ENCODE results near the gene CCDC57.

CCDC57 gene

DNA sequence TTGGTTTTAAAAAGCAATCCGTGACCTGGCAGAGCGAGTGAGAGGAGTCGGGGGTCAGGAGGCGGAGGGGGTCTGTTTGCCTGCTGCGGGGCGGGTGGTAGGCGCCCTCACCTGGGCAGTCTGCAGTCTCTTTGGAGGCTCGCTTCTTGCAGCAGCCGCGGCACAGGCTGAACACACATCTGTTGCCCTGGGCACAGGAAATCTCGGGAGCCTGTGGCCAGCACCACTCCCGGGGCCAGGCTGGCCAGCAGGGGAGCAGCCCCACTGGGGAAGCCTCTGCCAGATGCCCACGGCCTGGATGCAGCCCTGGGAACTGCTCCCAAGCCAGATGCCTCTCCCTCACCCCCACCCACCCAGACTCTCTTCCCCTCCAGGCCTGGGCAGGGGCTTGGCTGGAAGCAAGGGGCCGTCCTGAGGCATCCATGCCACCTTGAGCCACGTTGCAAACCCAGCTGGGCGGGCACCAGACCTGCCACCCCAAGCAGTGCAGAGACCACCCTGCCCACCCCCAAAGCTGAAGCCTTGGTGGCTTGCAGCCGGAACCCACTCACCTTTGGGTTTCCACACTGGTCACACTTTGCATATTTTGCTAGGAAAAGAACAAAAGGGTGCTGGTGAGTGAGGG is 154.3 kb downstream of the CCDC57 start:
- TF ChIP-seq, protein P1, sequence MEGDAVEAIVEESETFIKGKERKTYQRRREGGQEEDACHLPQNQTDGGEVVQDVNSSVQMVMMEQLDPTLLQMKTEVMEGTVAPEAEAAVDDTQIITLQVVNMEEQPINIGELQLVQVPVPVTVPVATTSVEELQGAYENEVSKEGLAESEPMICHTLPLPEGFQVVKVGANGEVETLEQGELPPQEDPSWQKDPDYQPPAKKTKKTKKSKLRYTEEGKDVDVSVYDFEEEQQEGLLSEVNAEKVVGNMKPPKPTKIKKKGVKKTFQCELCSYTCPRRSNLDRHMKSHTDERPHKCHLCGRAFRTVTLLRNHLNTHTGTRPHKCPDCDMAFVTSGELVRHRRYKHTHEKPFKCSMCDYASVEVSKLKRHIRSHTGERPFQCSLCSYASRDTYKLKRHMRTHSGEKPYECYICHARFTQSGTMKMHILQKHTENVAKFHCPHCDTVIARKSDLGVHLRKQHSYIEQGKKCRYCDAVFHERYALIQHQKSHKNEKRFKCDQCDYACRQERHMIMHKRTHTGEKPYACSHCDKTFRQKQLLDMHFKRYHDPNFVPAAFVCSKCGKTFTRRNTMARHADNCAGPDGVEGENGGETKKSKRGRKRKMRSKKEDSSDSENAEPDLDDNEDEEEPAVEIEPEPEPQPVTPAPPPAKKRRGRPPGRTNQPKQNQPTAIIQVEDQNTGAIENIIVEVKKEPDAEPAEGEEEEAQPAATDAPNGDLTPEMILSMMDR (IDR thresholded peaks at IDR 0.05; ENCODE audit: low read depth, low read length, missing control alignments): no peak
- no peak for DNase-seq (ENCODE audit: low read depth)
- no peak overlapping the region for H3K4me3 ChIP-seq (ENCODE audit: low read depth, low read length)

DNA sequence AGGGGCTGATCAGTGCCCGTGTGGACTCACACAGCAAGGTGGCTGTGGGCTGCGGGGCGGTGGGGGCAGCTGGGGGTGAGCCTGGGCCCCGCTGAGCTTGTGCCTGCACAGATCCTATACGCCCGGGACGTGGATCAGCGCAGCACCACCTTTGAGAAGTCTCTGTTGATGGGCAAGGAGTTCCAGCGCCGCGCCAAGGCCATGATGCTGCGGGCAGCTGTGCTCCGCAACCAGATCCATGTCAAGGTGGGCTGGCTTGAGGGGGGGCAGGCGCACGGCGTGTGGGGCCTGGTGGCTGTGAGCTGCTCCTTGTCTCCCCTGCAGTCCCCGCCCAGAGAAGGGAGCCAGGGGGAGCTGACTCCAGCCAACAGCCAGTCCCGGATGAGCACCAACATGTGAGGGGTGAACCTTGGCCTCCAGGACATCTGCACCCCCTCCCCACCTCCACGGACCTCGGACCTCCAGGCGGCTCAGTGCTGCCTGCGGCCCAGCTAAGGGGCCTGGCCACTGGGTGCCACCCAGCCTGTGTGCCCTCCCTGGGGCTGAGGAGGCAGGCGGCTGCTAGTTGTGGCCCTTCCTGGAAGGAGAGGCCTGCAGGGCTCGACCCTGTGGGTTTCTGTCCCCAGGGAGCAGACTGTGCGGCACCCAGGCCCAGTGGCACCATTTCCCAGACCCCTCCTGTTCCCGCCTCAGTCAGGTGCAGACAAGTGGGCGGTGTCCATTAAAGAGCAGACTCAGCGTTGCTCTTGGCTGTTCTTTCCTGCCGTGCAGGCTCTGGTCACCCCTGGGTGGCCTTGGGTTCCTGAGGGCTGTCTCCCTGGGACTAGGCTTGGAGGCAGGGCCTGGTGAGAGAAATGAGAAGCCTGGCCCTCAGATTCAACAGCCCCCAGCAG is 155.7 kb downstream of the CCDC57 start:
- no peak for DNase-seq (ENCODE audit: low read depth)
- TF ChIP-seq, protein P1 (IDR thresholded peaks at IDR 0.05; ENCODE audit: low read depth, low read length, missing control alignments): no peak
- H3K4me3 ChIP-seq (ENCODE audit: low read depth, low read length): no peak overlapping the region

DNA sequence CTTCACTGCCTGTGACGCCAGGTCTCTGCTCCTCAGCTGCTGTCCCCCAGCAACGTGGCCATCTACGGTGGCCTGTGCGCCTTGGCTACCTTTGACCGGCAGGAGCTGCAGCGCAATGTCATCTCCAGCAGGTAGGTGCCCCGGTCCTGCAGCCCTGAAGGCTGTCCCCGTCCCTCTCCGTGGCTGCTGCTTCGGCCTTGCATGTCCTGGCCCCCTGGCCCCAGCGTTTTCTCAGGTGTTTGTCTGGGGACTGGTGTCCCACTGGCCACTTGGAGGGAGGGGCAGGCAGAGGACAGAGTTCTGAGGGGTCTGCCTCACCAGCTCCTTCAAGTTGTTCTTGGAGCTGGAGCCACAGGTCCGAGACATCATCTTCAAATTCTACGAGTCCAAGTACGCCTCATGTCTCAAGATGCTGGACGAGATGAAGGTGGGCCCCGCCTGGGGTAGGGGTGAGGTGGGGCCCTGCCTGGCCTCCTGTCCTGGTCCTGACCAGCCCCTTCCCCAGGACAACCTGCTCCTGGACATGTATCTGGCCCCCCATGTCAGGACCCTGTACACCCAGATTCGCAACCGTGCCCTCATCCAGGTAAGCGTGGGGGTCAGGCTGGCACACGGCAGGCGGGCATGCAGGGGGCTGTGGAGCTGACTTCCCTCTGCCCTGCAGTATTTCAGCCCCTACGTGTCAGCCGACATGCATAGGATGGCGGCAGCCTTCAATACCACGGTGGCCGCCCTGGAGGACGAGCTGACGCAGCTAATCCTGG is 156.5 kb downstream of the CCDC57 start:
- TF ChIP-seq, protein P1 (IDR thresholded peaks at IDR 0.05; ENCODE audit: low read depth, low read length, missing control alignments): no peak
- H3K4me3 ChIP-seq (ENCODE audit: low read depth, low read length): no peak overlapping the region
- no peak for DNase-seq (ENCODE audit: low read depth)

DNA sequence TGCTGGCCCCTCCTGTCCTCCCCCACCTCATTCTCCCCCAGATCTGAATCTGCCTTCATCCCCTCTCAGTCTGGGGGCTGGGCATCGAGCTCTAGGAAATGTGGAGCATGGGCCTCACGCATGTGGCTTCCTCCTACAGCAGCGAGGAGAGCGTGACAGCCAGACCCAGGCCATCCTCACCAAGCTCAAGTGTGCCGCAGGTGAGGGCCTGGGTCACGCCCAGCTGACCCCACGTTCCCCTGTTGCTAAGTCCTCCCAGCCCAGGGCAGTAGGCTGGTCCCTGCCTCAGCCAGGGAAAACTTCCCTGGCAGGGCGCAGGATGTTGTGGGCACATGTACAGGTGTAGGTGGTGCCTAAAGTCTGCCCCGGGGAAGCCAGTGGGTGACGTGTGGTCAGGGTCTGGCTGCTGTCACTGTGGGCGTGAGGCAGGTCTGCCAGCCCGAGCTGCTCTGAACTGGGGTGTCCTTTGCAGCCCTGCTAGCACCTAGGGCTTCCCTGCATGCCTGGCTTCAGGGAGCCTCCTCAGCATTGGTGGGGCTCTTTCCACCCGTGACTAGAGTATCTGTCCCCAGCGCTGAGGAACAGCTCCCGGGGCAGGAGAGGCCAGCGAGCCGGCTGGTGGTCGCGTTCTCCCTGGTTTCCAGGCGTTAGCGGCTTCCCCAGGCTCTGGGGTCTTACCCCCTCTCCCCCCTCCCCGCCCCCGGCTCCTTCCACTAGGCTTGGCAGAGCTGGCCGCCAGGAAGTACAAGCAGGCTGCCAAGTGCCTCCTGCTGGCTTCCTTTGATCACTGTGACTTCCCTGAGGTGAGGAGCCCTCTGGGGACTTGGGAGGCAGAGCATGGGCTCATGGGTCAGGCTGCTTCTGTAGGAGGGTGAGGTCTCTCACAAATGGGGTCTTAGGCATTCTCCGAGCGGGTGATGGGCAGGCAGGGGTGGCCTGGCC is 157.3 kb downstream of the CCDC57 start:
- no peak for DNase-seq (ENCODE audit: low read depth)
- TF ChIP-seq, protein P1 (IDR thresholded peaks at IDR 0.05; ENCODE audit: low read depth, low read length, missing control alignments): no peak
- no peak overlapping the region for H3K4me3 ChIP-seq (ENCODE audit: low read depth, low read length)

DNA sequence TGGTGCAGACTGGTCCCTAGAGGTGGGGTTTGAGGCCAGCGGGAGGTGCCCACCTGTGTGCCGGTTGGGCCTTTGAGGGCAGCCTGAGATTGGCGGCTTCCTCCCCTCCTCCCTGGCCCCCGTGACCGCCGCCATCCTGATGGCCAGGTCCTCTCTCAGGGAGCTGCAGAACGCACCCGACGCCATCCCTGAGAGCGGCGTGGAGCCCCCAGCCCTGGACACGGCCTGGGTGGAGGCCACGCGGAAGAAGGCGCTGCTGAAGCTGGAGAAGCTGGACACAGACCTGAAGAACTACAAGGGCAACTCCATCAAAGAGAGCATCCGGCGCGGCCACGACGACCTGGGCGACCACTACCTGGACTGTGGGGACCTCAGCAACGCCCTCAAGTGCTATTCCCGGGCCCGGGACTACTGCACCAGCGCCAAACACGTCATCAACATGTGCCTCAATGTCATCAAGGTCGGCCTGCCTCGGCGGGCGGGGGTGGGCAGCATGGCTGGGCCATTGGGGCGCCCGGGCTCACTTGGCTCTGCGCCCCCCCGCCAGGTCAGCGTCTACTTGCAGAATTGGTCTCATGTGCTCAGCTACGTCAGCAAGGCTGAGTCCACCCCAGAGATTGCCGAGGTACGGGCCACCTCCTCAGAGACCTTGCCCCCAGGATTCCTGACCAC is 158.2 kb downstream of the CCDC57 start:
- no peak for DNase-seq (ENCODE audit: low read depth)
- TF ChIP-seq, protein P1 (IDR thresholded peaks at IDR 0.05; ENCODE audit: low read depth, low read length, missing control alignments): no peak
- no peak overlapping the region for H3K4me3 ChIP-seq (ENCODE audit: low read depth, low read length)

Measured in GM12864 (cell line).